HG03066 (cell line): ENCODE results near the gene IDE.
"Not testable (repeated sequence)": the region's sequence is repeated elsewhere in the genome, so short reads cannot be mapped to it uniquely, and the experiment has no call there.

ENCODE experiments used
- ATAC-seq: cut with Tn5 transposase; IDR thresholded peaks from one replicate; pipeline ENCODE4 v1.9.1; 2021; ENCODE audit warnings: low read depth; ENCODE audit not compliant: unreplicated experiment

IDE gene

DNA sequence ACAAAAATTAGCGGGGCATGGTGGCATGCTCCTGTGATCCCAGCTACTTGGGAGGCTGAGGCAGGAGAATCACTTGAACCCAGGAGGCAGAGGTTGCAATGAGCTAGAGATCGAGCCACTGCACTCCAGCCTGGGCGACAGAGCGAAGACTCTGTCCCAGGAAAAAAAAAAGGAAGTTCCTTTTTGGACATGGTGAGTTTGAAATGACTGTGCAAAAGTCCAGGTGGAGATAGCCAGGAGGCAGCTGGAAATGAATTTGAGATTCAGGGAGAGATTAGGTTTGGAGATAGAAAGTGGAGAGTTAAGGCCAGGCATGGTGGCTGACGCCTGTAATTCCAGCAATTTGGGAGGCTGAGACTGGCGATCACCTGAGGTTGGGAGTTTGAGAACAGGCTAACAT, 143.8 kb downstream of the IDE start:
- no peak for ATAC-seq

DNA sequence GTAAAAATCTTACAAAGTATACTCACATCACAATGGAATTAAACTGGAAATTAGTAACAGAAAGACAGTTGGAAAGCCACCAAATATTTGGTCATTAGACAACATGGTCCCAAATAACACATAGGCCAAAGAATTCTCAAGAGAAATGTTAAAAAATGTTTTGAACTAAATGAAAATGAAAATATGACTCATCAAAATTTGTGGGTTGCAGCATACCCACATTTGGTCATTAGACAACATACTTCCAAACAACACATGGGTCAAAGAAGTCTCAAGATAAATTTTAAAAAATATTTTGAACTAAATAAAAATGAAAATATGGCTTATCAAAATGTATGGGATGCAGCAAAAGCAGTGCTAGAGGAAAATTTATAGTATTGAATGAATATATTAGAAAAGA, 152.3 kb downstream of the IDE start:
- ATAC-seq: no peak

DNA sequence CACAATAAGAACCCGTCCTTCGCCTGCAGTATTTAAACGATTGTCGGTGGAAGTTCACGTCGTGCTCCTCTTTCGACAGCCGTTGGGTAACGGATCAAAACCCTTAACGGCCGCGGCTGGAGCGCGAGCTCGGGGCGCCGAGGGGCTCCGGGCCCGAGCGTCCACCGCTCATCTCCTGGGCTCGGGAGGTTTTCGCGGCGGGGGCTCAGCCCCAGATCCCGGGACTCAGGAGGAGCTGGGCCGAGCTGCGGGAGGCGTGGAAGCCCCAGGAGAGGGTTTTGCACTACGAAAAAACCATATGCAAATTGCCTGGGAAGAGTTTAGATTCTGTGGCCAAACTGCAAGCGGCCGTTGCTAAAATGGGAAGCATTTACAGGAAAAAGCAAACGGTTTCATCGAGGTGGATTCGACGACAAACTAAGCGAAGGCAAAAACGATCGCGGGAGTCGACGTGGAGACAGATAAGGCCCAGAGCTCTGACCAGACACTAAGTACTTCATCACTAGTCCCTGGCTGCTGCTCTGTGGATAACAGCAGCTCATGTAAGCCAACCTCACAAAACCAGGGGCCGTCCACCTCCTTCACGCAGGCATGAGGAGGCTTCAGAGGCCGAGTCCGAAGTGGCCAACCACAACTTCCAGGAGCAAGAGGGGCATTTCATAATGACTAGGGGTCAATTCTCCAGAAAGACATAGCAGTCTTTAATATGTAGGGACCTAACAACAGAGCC, 153.2 kb downstream of the IDE start:
- ATAC-seq: no peak

DNA sequence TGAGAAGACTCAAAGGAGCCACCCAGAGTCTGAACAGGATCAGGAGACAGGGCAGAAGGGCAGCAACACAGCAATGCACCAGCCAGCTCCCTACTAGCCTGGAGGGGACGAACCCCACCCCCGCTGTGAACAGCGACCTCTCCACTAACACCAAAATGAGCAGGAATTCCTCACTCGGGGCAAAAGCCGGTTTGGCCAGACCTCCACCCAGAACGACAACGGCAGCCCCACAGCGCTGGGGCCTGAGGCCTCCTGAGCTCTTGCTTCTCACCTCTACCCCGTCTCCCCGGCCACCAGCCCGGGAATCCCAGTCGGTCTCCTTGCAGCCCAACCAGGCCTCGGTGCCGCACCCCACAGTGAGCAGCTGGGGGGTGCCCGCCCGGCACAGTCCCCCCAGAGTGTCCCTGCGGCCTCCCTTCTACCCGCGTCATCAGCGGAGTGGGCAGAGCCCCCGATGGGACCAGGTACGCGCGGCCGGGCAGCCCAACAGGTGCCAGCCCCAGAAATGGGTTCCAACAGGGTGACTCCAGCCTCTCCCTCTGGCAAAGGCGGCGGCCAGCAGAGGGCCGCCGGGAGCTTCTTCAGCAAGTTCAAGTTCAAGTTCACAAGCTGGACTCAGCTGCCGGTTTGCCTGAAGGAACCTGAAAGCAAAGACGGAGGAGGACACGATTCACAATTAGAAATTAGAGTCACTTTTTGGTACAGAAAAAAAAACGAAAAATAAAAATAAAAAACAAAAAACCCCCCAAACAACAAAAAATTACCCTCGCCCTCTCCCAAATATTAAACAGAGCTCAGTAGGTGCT, 153.9 kb downstream of the IDE start:
- ATAC-seq: no peak

DNA sequence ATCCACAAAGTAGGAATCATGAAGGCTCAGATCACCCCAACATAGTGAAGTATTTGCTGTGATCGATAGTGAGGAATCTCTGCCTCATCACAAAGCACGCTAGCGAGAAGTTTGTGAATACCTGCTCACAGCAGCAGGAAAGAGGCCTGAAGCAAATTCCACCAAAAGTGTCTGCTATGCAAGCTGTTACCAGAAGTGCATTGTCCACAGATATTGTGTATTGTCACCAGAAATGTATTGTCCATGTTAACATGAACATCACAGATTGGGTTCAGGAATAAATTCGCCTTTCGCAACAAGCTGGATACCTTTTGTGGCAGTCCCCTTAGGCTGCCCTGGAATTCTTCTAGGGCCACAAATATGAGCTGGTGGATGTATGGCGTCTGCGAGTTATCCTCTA, 155.0 kb downstream of the IDE start:
- ATAC-seq: no peak

DNA sequence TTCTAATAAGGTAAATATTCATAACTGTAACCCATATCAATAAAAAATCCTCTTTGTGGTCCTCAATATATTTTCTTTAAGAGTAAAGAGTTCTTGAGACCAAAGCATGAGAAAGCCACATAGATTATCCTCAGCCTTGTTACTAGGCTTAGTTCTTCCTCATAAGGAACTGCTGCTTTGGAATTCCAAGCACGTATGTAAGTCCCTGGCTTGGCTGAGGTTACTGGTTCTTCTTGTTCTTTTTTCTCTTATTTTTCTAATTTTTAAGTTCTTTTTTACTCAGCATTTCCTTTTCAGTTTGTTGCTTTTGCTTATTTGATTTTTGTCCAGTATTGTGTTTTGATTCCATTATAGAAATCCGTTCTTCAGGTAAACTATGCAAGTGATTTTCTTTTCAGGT, 155.7 kb downstream of the IDE start:
- no peak for ATAC-seq

DNA sequence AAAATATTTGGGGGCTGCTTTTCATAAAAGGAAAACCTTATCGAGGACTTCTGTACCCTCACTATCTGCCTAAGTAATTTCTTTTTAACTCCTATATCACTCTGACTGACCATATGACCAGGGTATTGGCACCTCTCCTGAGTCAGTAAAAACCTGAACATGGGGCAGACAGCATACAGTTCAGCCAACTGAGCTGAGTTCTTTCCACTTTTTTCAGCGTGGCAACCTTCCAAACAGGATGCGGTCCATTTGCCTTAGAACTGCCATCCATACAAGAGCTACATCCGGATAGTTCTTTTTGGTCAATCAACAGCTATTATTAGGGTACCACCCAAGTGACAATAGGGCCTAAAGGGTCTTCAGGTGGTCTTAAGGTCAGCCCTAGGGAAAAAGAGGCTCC, 160.4 kb downstream of the IDE start:
- ATAC-seq: no peak

DNA sequence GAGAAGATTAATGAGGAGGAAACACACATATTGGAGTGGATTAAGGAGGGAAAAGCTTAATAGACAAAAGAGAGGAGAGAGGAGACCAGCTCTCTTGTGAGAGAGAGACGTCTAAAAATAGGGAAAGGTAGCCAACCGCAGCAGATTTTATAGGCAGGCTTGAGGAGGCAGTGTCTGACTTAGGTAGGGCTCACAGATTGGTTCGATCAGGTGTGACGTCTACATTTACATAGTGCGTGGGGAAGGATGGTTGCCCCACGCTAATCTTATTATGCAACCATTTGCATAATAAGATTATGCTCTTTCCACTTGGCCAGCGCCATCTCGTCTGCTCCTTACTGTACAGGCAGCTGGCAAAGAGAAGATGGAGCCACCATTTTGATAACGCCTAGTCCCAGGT, 160.9 kb downstream of the IDE start:
- ATAC-seq: no peak

DNA sequence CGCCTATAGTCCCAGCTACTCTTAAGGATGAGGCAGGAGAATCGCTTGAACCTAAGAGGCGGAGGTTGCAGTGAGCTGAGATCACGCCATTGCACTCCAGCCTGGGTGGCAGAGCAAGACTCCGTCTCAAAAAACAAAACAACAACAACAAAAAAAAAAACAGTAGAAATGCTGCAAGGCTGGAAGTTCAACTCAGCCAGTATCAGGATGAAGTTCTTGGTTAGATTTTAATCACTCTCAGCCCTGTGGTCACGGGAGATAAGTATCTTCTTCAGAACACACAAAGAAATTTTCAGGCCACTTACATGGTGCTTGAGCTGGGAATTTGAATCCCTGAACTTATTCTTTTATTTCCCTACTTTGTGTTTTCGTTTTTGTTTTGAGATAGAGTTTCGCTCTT, 162.5 kb downstream of the IDE start:
- no peak for ATAC-seq

DNA sequence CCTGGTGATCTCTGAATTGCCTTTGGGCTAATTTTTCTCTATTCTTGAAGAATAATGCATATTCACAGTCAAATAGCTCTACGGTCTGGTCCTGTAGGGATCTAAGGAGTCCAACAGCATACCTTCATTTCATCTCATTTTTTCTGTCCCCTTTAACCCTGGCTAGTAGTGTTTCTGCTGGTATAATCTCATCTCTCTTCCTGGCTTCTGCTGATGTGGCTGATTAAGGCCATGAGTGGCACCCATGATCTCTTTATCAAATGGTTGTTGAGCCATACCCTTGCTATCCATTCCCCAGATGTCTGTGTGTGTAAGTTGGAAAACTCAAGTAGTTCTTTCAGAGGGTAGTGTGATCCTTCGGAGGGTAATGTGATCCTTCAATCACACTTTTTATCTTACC, 163.4 kb downstream of the IDE start:
- ATAC-seq: no peak

DNA sequence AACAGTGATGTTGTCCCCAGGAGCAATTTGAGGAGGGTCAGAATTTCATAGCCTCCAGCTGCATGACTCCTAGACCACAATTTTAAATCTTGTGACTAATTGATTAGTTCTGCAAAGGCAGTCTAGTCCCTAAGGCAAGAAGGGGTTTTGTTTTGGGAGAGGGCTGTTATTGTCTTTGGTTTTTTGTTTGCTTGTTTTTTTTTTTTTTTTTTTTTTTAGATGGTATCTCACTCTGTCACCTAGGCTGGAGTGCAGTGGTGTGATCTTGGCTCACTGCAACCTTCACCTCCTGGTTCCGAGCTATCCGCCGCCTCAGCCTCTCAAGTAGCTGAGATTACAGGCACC, 165.9 kb downstream of the IDE start:
- ATAC-seq: no peak

DNA sequence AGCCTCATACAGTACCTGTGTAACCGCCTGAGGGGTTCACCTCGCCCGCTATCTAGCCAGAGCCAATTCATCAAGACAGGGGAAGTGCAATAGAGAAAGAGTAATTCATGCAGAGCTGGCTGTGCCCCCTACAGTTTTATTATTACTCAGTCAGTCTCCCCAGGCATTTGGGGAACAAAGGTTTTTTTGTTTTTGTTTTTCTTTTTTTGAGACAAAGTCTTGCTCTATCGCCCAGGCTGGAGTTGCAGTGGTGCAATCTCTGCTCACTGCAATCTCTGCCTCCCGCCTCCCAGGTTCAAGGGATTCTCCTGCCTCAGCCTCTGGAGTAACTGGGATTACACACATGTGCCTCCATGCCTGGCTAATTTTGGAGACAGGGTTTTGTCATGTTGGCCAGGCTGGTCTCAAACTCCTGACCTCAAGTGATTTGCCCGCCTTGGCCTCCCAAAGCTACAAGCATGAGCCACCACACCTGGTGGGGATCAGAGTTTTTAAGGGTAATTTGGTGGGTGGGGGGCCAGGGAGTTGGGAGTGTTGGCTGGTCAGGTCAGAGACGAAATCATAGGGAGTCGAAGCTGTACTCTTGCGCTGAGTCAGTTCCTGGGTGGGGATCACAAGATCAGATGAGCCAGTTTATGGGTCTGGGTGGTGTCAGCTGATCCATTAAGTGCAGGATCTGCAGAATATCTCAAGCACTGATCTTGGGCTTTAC, 166.4 kb downstream of the IDE start:
- no peak for ATAC-seq

DNA sequence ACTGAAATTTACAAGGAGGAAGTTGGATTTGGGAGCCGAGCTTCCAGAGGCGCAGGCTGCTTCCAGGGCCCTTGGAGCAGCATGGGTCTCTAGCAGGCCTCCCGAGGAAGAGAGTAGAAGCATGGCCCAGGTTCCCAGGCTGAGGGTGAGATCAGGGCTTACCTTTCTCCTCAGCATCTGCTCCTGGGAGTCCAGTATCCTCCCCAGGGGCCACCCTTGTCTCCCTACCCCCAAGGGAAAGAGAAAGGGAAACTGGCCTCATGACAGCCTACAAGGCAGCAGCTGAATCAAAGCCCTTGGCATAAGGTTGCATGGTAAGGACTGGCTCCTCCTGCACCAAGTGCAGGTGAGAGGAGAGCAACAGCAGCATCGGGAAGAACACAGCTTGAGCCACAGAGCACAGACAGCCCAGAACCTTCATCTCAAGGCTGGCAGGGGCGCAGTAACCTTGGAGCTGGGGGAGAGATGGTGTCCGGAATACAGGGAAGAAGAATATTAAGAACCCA, 168.4 kb downstream of the IDE start:
- ATAC-seq: no peak

DNA sequence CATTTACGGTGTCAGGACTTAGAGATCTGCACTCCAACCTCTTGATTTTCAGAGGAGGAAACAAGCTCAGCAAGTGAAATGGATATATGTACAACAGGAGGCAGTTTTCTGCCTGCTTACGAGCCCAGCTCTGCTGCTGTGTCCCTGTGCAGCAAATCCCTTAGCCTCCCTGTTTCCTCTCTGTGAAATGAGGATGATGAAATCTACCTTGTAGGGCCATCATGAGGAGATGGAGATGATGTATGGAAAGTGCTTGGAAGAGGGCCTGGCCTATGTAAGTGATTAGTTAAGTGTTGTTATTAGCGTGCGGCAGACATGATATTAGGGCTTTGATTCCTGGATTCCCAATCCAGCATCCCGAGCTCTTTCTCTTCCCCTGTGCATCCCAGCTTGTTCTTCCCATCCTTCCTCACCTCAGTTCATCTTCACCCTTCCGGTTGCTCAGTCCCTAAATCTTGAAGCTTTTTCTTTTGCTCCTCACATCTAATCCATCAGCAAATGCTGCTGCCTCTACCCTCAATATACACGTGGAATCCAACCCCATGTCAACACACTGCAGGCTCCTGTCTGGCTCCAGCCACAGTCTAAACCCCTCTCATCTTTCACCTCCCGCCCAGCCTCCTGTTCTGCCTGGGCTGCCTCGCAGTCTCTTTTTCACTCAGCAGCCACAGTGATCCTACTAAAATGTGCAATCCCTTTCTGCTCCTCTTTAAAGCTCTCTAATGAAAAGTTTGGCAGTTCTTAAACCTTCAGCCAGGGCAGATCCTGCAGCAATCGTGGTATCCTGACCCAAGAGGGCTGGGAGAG, 169.1 kb downstream of the IDE start:
- no peak for ATAC-seq

DNA sequence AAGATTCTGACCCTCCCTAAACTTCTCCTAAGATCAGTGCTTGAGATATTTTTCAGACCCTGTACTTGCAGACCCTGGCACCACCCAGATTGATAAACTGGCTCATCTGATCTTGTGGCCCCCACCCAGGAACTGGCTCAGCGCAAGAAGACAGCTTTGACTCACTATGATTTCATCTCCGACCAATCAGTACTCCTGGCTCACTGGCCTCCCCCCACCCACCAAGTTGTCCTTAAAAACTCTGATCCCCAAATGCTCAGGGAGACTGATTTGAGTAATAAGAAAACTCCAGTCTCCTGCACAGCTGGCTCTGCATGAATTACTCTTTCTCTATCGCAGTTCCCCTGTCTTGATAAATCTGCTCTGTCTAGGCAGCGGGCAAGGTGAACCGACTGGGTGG, 171.7 kb downstream of the IDE start:
- not testable (repeated sequence) for ATAC-seq
